GM23338 (cell line): Measurements from ENCODE around the gene PKDCC.

Experiments
- CTCF ChIP-seq, 2 experiments: fragments of 200-600 bp in 1 of 2; sonication (generic) in 1 of 2; conservative IDR thresholded peaks; 2 replicates each; pipeline versions ENCODE4 v1.5.1 to v1.6.1; 2016 to 2017; ENCODE audit warnings: antibody characterized with exemption in 2 of 2, low read depth in 2 of 2, mild to moderate bottlenecking in 2 of 2, moderate library complexity in 1 of 2
- EZH2 ChIP-seq: fragments of 200-600 bp; sonication (generic); IDR thresholded peaks from one replicate; pipeline ENCODE4 v1.8.0; 2017; ENCODE audit warnings: antibody characterized with exemption, mild to moderate bottlenecking, low read depth; ENCODE audit not compliant: unreplicated experiment
- EZH2phosphoT487 ChIP-seq: fragments of 200-600 bp; sonication (generic); IDR thresholded peaks from one replicate; pipeline ENCODE4 v1.8.1; 2018; ENCODE audit warnings: antibody characterized with exemption; ENCODE audit not compliant: unreplicated experiment
- POLR2AphosphoS5 ChIP-seq: IDR thresholded peaks from 2 replicates; pipeline ENCODE4 v1.6.1; 2016; ENCODE audit warnings: antibody characterized with exemption, low read depth
- TF ChIP-seq, protein P1 (sequence below): IDR thresholded peaks from one replicate; pipeline ENCODE4 v1.6.1; 2018; ENCODE audit warnings: antibody characterized with exemption; ENCODE audit not compliant: unreplicated experiment

DNA sequence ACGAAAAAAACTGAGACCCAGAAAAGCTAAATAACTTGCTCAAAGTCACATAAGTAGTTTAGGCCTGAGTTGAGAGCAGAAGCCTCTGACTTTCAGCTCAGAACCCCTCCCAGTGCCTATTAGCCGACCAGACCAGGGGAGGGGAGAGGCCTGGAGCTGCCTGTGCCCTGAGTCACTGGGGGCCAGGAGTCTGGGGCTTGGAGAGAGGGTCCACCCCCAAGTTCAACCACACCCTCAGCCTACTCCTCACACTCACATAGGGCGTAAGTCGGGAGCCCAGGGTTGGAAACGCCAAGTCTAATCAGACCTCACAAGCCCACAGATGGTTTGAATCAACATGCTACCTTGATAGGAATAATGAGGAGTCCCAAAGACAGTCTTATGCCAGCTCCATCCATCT, 12.6 kb upstream of the PKDCC start:
- TF ChIP-seq CTCF (conservative IDR thresholded peaks at IDR 0.05; ENCODE audit: low read depth in 2 of 2) (no peak), EZH2phosphoT487 (no peak), EZH2 (no peak), POLR2AphosphoS5 (no peak)
- TF ChIP-seq, protein P1, sequence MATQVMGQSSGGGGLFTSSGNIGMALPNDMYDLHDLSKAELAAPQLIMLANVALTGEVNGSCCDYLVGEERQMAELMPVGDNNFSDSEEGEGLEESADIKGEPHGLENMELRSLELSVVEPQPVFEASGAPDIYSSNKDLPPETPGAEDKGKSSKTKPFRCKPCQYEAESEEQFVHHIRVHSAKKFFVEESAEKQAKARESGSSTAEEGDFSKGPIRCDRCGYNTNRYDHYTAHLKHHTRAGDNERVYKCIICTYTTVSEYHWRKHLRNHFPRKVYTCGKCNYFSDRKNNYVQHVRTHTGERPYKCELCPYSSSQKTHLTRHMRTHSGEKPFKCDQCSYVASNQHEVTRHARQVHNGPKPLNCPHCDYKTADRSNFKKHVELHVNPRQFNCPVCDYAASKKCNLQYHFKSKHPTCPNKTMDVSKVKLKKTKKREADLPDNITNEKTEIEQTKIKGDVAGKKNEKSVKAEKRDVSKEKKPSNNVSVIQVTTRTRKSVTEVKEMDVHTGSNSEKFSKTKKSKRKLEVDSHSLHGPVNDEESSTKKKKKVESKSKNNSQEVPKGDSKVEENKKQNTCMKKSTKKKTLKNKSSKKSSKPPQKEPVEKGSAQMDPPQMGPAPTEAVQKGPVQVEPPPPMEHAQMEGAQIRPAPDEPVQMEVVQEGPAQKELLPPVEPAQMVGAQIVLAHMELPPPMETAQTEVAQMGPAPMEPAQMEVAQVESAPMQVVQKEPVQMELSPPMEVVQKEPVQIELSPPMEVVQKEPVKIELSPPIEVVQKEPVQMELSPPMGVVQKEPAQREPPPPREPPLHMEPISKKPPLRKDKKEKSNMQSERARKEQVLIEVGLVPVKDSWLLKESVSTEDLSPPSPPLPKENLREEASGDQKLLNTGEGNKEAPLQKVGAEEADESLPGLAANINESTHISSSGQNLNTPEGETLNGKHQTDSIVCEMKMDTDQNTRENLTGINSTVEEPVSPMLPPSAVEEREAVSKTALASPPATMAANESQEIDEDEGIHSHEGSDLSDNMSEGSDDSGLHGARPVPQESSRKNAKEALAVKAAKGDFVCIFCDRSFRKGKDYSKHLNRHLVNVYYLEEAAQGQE: no peak
